GM12878 (cell line): Measurements from ENCODE around the gene AFF1. TPM values are rescaled to one million over a fixed set of nuclear protein-coding genes. Genes with fewer than 3 reads are reported as not detected.

ENCODE experiments used
- ATAC-seq: fragments of 200-7000 bp; cut with Tn5 transposase; 3 replicates; pipeline ENCODE4 v1.9.1; 2020; ENCODE audit warnings: mild to moderate bottlenecking, moderate library complexity
- BruUV-seq: library from RNA; stranded (reverse); fragments of 400-500 nt; replicated peaks from 2 replicates; lab custom pipeline; 2021; lab: Mats Ljungman, UMichigan
- CTCF ChIA-PET: fragments of 300-600 bp; sonication (Branson Sonifier 250); formaldehyde crosslinking; extraction: SDS; loops from one replicate; lab custom pipeline; 2021; ENCODE audit warnings: inconsistent platforms; lab: Yijun Ruan, JAX
- POLR2A ChIA-PET: fragments of 350-600 bp; formaldehyde crosslinking; extraction: SDS; loops from one replicate; lab custom pipeline; 2021; ENCODE audit warnings: inconsistent platforms; lab: Charles Lee
- RAD21 ChIA-PET: fragments of 300-600 bp; sonication (Branson Sonifier 250); formaldehyde crosslinking; loops from one replicate; lab custom pipeline; 2023; ENCODE audit warnings: antibody characterized with exemption; ENCODE audit not compliant: unreplicated experiment; lab: Charles Lee
- SMC1A ChIA-PET: fragments of 300-600 bp; sonication (Branson Sonifier 250); formaldehyde crosslinking; loops from one replicate; lab custom pipeline; 2023; ENCODE audit not compliant: unreplicated experiment, uncharacterized antibody; lab: Charles Lee
- DNase-seq: peaks from one replicate; pipeline ENCODE4 v3.0.0-alpha.2; 2011; ENCODE audit warnings: low read depth, low spot score
- FAIRE-seq: peaks from 3 replicates; lab custom pipeline; 2011; peaks lifted over from hg19 to GRCh38; lab: Jason Lieb, UNC
- H2AFZ ChIP-seq: 2 replicates; pipeline ENCODE4 v1.6.0; 2011; ENCODE audit warnings: low read depth, low read length, control low read depth; ENCODE audit not compliant: control insufficient read depth
- H3K27ac ChIP-seq: 2 replicates; pipeline ENCODE4 v1.5.1; 2011; ENCODE audit warnings: control low read depth; ENCODE audit not compliant: control insufficient read depth, insufficient read depth
- H3K27me3 ChIP-seq, 2 experiments: replicated peaks in 1 of 2; 2 replicates each; pipeline versions ENCODE4 v1.6.0 to v1.6.1; 2011; ENCODE audit warnings: low read length in 1 of 2; ENCODE audit not compliant: control insufficient read depth in 2 of 2, insufficient read depth in 2 of 2
- H3K36me3 ChIP-seq, 2 experiments: 2 replicates each; pipeline ENCODE4 v1.5.1; 2011; ENCODE audit warnings: low read length in 1 of 2; ENCODE audit not compliant: control insufficient read depth in 2 of 2, insufficient read depth in 2 of 2
- H3K4me1 ChIP-seq: 2 replicates; pipeline ENCODE4 v1.6.1; 2011; ENCODE audit warnings: mild to moderate bottlenecking, low read length, moderate library complexity, mixed read lengths; ENCODE audit not compliant: control insufficient read depth, insufficient read depth
- H3K4me2 ChIP-seq: 2 replicates; pipeline ENCODE4 v1.6.0; 2011; ENCODE audit warnings: control low read depth; ENCODE audit not compliant: control insufficient read depth, insufficient read depth
- H3K4me3 ChIP-seq: fragments of 200-600 bp; sonication (generic); 2 replicates; pipeline ENCODE4 v1.5.1; 2016
- H3K79me2 ChIP-seq: 2 replicates; pipeline ENCODE4 v1.6.0; 2011; ENCODE audit warnings: low read length; ENCODE audit not compliant: control insufficient read depth, insufficient read depth
- H3K9ac ChIP-seq: 2 replicates; pipeline ENCODE4 v1.8.0; 2011; ENCODE audit warnings: low read length, control low read depth, mixed read lengths; ENCODE audit not compliant: control insufficient read depth, insufficient read depth
- H3K9me3 ChIP-seq: replicated peaks from 3 replicates; pipeline ENCODE4 v1.5.1; 2011; ENCODE audit warnings: mild to moderate bottlenecking, low read length; ENCODE audit not compliant: control insufficient read depth, insufficient read depth
- H4K20me1 ChIP-seq: 2 replicates; pipeline ENCODE4 v1.6.0; 2011; ENCODE audit not compliant: control insufficient read depth, insufficient read depth
- CHD1 ChIP-seq: IDR thresholded peaks from 2 replicates; pipeline ENCODE4 v1.6.1; 2012; ENCODE audit warnings: low read depth, low read length, improper control_type of control experiment
- E4F1 ChIP-seq: fragments of 450-650 bp; IDR thresholded peaks from 2 replicates; pipeline ENCODE4 v1.6.1; 2018; ENCODE audit warnings: borderline replicate concordance, mild to moderate bottlenecking; ENCODE audit not compliant: partially characterized antibody
- FOXK2 ChIP-seq: fragments of 450-650 bp; IDR thresholded peaks from 2 replicates; pipeline ENCODE4 v1.6.1; 2017; ENCODE audit warnings: mild to moderate bottlenecking, moderate library complexity
- NBN ChIP-seq: fragments of 450-650 bp; IDR thresholded peaks from 2 replicates; pipeline ENCODE4 v1.6.1; 2016
- PAX8 ChIP-seq: fragments of 450-650 bp; IDR thresholded peaks from 2 replicates; pipeline ENCODE4 v1.6.1; 2017; ENCODE audit warnings: mild to moderate bottlenecking, moderate library complexity
- RCOR1 ChIP-seq: conservative IDR thresholded peaks from 2 replicates; pipeline ENCODE4 v1.6.1; 2012; ENCODE audit warnings: low read depth, low read length, improper control_type of control experiment
- SMAD1 ChIP-seq: fragments of 450-650 bp; IDR thresholded peaks from 2 replicates; pipeline ENCODE4 v1.6.1; 2018; ENCODE audit warnings: mild to moderate bottlenecking, low read depth; ENCODE audit not compliant: partially characterized antibody
- TARDBP ChIP-seq: IDR thresholded peaks from 2 replicates; pipeline ENCODE4 v1.6.1; 2016; ENCODE audit warnings: borderline replicate concordance
- WGBS: methylation state at CpG from one replicate; pipeline ENCODE4 v1.1.6; 2016; ENCODE audit warnings: low lambda C conversion rate; ENCODE audit not compliant: insufficient replicate concordance, insufficient coverage; ENCODE audit errors: missing lambda C conversion rate; 5-methylcytosine and 5-hydroxymethylcytosine counted together
- in situ Hi-C: fragments of 300-500 bp; cut with MboI; formaldehyde crosslinking; loops from 9 replicates; pipeline ENCODE4 v1.14.3; 2018; ENCODE audit warnings: mixed read lengths
- intact Hi-C: fragments of 100-400 bp; cut with micrococcal nuclease; formaldehyde crosslinking; loops from one replicate; pipeline ENCODE4 v1.14.2; 2022; ENCODE audit not compliant: unreplicated experiment
- polyA plus RNA-seq, 11 experiments: library from polyadenylated mRNA; depleted of rRNA in 4 of 11; unstranded in 6 of 11; stranded (reverse) in 5 of 11; fragments of >200 nt; fragmentation: Nextera tagmentation in 4 of 11; fragmentation: Illumina TruSeq in 1 of 11; extraction: Ambion mirVana in 4 of 11; extraction: Trizol in 1 of 11; gene quantifications; 1 replicate in 1 of 11; 2 replicates in 10 of 11; pipeline versions ENCODE4 v1.2.1 to v1.2.3, GENCODE V29; 2011 to 2016; ENCODE audit warnings: inconsistent platforms in 2 of 11, missing spikeins in 2 of 11, low read depth in 1 of 11
- total RNA-seq, 4 experiments: library from RNA; depleted of rRNA in 3 of 4; stranded (reverse); fragments of >200 nt in 3 of 4; fragmentation: Illumina TruSeq in 1 of 4; extraction: Trizol in 1 of 4; gene quantifications; 2 replicates each; pipeline versions ENCODE4 v1.2.1 to v1.2.3, GENCODE V29; 2013 to 2021
- TF ChIP-seq, protein P1 (sequence below): IDR thresholded peaks from 2 replicates; pipeline ENCODE4 v1.6.1; 2011; ENCODE audit warnings: low read depth, low read length, improper control_type of control experiment, borderline replicate concordance
- TF ChIP-seq, protein P2 (sequence below): fragments of 450-650 bp; IDR thresholded peaks from 2 replicates; pipeline ENCODE4 v1.6.1; 2018; ENCODE audit warnings: mild to moderate bottlenecking, low read depth, moderate library complexity; ENCODE audit not compliant: partially characterized antibody
- TF ChIP-seq, protein P3 (sequence below): fragments of 450-650 bp; IDR thresholded peaks from 2 replicates; pipeline ENCODE4 v1.6.1; 2017; ENCODE audit warnings: mild to moderate bottlenecking
- TF ChIP-seq, protein P4 (sequence below): IDR thresholded peaks from 2 replicates; pipeline ENCODE4 v1.6.1; 2011; ENCODE audit warnings: borderline replicate concordance, low read depth, mild to moderate bottlenecking, moderate library complexity, mixed read lengths, low read length; ENCODE audit not compliant: insufficient read depth; ENCODE audit errors: extremely low read length

Gene AFF1
- total and polyA plus RNA-seq, 10 of the 15 experiments (the other 5 are each of a cell fraction or from before 2014, with no cell fraction given) = 3.5 to 56.1 (median 21.5) TPM

- peaks cover 0 to 3% of the 10 kb centered on the region in 2 experiments; a peak in 1 of 4 replicates for H3K36me3 ChIP-seq
- peak overlapping the region; percentile 98 for H3K4me2 ChIP-seq
- peak overlapping the region; percentile 93 for H3K27ac ChIP-seq
- ChIA-PET CTCF (interaction anchor here (0.6 to 9.8 kb wide), 19 partner anchors 12 to 443 kb away, joined by 3 to 92 read pairs (median 4); no protein-coding TSS in a partner anchor), POLR2A (interaction anchor here (1.0 to 8.3 kb wide), 11 partner anchors 14 to 153 kb away, joined by 3 to 123 read pairs (median 6); no protein-coding TSS in a partner anchor), RAD21 (interaction anchor here (0.9 to 9.3 kb wide), 17 partner anchors 13 to 341 kb away, joined by 3 to 267 read pairs (median 9); no protein-coding TSS in a partner anchor), SMC1A (interaction anchor here (0.7 to 13.7 kb wide), 25 partner anchors 11 to 440 kb away, joined by 3 to 268 read pairs (median 4); no protein-coding TSS in a partner anchor)
- no peaks in the 10 kb centered on the region for H3K27me3 ChIP-seq
- H2AFZ ChIP-seq = no peak overlapping the region
- H3K4me1 ChIP-seq = peaks cover 35% of the 10 kb centered on the region
- peak overlapping the region; percentile 70 for H3K9ac ChIP-seq
- intact Hi-C loops = loop anchor here (1.0 to 5.0 kb wide), 4 partner anchors 21 to 1442 kb away; no protein-coding TSS in a partner anchor
- WGBS = under 1% methylated on average over 8 of the region's 8 CpGs
- peak overlapping the region; percentile 64 for H3K4me3 ChIP-seq
- ATAC-seq = peak; percentile 55
- in situ Hi-C loops = loop anchor here (5.0 kb wide), 1 partner anchor 67 kb away; no protein-coding TSS in a partner anchor
- H4K20me1 ChIP-seq = peaks cover 3% of the 10 kb centered on the region; the same call in 1 of the 2 replicates
- peaks cover 98% of the 10 kb centered on the region for H3K79me2 ChIP-seq
- H3K9me3 ChIP-seq = no peaks in the 10 kb centered on the region; the same call in 2 of the 3 replicates
- BruUV-seq = no TSS peak
- peak; percentile 98 for DNase-seq
- FAIRE-seq = peak; percentile 100
- TF ChIP-seq, protein P1, sequence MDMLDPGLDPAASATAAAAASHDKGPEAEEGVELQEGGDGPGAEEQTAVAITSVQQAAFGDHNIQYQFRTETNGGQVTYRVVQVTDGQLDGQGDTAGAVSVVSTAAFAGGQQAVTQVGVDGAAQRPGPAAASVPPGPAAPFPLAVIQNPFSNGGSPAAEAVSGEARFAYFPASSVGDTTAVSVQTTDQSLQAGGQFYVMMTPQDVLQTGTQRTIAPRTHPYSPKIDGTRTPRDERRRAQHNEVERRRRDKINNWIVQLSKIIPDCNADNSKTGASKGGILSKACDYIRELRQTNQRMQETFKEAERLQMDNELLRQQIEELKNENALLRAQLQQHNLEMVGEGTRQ = no peak
- TF ChIP-seq NBN = 0 out of 2 replicates have a peak, but pooled peaks have one; percentile 27
- TF ChIP-seq SMAD1 = no peak
- TF ChIP-seq, protein P2, sequence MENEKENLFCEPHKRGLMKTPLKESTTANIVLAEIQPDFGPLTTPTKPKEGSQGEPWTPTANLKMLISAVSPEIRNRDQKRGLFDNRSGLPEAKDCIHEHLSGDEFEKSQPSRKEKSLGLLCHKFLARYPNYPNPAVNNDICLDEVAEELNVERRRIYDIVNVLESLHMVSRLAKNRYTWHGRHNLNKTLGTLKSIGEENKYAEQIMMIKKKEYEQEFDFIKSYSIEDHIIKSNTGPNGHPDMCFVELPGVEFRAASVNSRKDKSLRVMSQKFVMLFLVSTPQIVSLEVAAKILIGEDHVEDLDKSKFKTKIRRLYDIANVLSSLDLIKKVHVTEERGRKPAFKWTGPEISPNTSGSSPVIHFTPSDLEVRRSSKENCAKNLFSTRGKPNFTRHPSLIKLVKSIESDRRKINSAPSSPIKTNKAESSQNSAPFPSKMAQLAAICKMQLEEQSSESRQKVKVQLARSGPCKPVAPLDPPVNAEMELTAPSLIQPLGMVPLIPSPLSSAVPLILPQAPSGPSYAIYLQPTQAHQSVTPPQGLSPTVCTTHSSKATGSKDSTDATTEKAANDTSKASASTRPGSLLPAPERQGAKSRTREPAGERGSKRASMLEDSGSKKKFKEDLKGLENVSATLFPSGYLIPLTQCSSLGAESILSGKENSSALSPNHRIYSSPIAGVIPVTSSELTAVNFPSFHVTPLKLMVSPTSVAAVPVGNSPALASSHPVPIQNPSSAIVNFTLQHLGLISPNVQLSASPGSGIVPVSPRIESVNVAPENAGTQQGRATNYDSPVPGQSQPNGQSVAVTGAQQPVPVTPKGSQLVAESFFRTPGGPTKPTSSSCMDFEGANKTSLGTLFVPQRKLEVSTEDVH = no peak
- TF ChIP-seq CHD1 = no peak
- TF ChIP-seq PAX8 = no peak
- no peak for TF ChIP-seq TARDBP
- TF ChIP-seq, protein P3, sequence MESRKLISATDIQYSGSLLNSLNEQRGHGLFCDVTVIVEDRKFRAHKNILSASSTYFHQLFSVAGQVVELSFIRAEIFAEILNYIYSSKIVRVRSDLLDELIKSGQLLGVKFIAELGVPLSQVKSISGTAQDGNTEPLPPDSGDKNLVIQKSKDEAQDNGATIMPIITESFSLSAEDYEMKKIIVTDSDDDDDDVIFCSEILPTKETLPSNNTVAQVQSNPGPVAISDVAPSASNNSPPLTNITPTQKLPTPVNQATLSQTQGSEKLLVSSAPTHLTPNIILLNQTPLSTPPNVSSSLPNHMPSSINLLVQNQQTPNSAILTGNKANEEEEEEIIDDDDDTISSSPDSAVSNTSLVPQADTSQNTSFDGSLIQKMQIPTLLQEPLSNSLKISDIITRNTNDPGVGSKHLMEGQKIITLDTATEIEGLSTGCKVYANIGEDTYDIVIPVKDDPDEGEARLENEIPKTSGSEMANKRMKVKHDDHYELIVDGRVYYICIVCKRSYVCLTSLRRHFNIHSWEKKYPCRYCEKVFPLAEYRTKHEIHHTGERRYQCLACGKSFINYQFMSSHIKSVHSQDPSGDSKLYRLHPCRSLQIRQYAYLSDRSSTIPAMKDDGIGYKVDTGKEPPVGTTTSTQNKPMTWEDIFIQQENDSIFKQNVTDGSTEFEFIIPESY = no peak
- no peak for TF ChIP-seq RCOR1
- no peak for TF ChIP-seq FOXK2
- TF ChIP-seq, protein P4, sequence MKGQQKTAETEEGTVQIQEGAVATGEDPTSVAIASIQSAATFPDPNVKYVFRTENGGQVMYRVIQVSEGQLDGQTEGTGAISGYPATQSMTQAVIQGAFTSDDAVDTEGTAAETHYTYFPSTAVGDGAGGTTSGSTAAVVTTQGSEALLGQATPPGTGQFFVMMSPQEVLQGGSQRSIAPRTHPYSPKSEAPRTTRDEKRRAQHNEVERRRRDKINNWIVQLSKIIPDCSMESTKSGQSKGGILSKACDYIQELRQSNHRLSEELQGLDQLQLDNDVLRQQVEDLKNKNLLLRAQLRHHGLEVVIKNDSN = no peak
- TF ChIP-seq E4F1 = no peak
These were observed 5.1 kb downstream of the AFF1 start for GRCh38 chr4:86939729-86940575.
